ENCODE results near the gene CDKN2B-AS1. TPM values are rescaled to one million over a fixed set of nuclear protein-coding genes. Genes with fewer than 3 reads are reported as not detected.
"Not testable (repeated sequence)": the region's sequence is repeated elsewhere in the genome, so short reads cannot be mapped to it uniquely, and the experiment has no call there.

Gene CDKN2B-AS1
- polyA plus RNA-seq, 3 donors, result 0.08 TPM; not detected in 2

- no peak for DNase-seq (ENCODE audit: extremely low read depth in 1 of 11, low read depth in 9 of 11, low spot score in 4 of 11)
Observed at GRCh38 chr9:22036866-22037626, 42.5 kb downstream of the CDKN2B-AS1 start.

- no peak for DNase-seq (ENCODE audit: extremely low read depth in 1 of 11, low read depth in 9 of 11, low spot score in 4 of 11)
Observed at GRCh38 chr9:22037954-22038690, 43.5 kb downstream of the CDKN2B-AS1 start.

- no peak for DNase-seq (ENCODE audit: extremely low read depth in 1 of 11, low read depth in 9 of 11, low spot score in 4 of 11)
Observed at GRCh38 chr9:22039258-22039657, 44.7 kb downstream of the CDKN2B-AS1 start.

- no peak for DNase-seq (ENCODE audit: extremely low read depth in 1 of 11, low read depth in 9 of 11, low spot score in 4 of 11)
Observed at GRCh38 chr9:22040760-22041159, 46.2 kb downstream of the CDKN2B-AS1 start.

GRCh38 chr9:22041344-22041743 is 46.8 kb downstream of the CDKN2B-AS1 start:
- no peak for DNase-seq (ENCODE audit: extremely low read depth in 1 of 11, low read depth in 9 of 11, low spot score in 4 of 11)

- peak in 4 of 11 donors; percentile 1 to 17 (median 12) for DNase-seq (ENCODE audit: extremely low read depth in 1 of 11, low read depth in 9 of 11, low spot score in 4 of 11)
Observed at GRCh38 chr9:22041775-22042174, 47.2 kb downstream of the CDKN2B-AS1 start.

- DNase-seq (ENCODE audit: extremely low read depth in 1 of 11, low read depth in 9 of 11, low spot score in 4 of 11), result no peak
Observed at GRCh38 chr9:22043928-22044327, 49.3 kb downstream of the CDKN2B-AS1 start.

- DNase-seq (ENCODE audit: extremely low read depth in 1 of 11, low read depth in 9 of 11, low spot score in 4 of 11), result no peak
Observed at GRCh38 chr9:22044583-22044982, 50.0 kb downstream of the CDKN2B-AS1 start.

GRCh38 chr9:22045423-22045822 is 50.8 kb downstream of the CDKN2B-AS1 start:
- DNase-seq (ENCODE audit: extremely low read depth in 1 of 11, low read depth in 9 of 11, low spot score in 4 of 11), result no peak

- DNase-seq (ENCODE audit: extremely low read depth in 1 of 11, low read depth in 9 of 11, low spot score in 4 of 11), result no peak
Observed at GRCh38 chr9:22046243-22046885, 51.8 kb downstream of the CDKN2B-AS1 start.

GRCh38 chr9:22047596-22047995 is 53.0 kb downstream of the CDKN2B-AS1 start:
- DNase-seq (ENCODE audit: extremely low read depth in 1 of 11, low read depth in 9 of 11, low spot score in 4 of 11), result no peak

- DNase-seq (ENCODE audit: extremely low read depth in 1 of 11, low read depth in 9 of 11, low spot score in 4 of 11), result no peak
Observed at GRCh38 chr9:22049411-22049810, 54.8 kb downstream of the CDKN2B-AS1 start.

GRCh38 chr9:22050924-22051323 is 56.3 kb downstream of the CDKN2B-AS1 start:
- DNase-seq (ENCODE audit: extremely low read depth in 1 of 11, low read depth in 9 of 11, low spot score in 4 of 11), result no peak

- no peak for DNase-seq (ENCODE audit: extremely low read depth in 1 of 11, low read depth in 9 of 11, low spot score in 4 of 11)
Observed at GRCh38 chr9:22052376-22052945, 57.9 kb downstream of the CDKN2B-AS1 start.

- DNase-seq (ENCODE audit: extremely low read depth in 1 of 11, low read depth in 9 of 11, low spot score in 4 of 11), result no peak
Observed at GRCh38 chr9:22053178-22053577, 58.6 kb downstream of the CDKN2B-AS1 start.

GRCh38 chr9:22054076-22054475 is 59.5 kb downstream of the CDKN2B-AS1 start:
- DNase-seq (ENCODE audit: extremely low read depth in 1 of 11, low read depth in 9 of 11, low spot score in 4 of 11), result no peak

GRCh38 chr9:22054529-22054928 is 59.9 kb downstream of the CDKN2B-AS1 start:
- no peak for DNase-seq (ENCODE audit: extremely low read depth in 1 of 11, low read depth in 9 of 11, low spot score in 4 of 11)

GRCh38 chr9:22055090-22055489 is 60.5 kb downstream of the CDKN2B-AS1 start:
- DNase-seq (ENCODE audit: extremely low read depth in 1 of 11, low read depth in 9 of 11, low spot score in 4 of 11), result no peak

- no peak for DNase-seq (ENCODE audit: extremely low read depth in 1 of 11, low read depth in 9 of 11, low spot score in 4 of 11)
Observed at GRCh38 chr9:22056402-22056801, 61.8 kb downstream of the CDKN2B-AS1 start.

GRCh38 chr9:22057972-22058371 is 63.4 kb downstream of the CDKN2B-AS1 start:
- not testable (repeated sequence) for DNase-seq (ENCODE audit: extremely low read depth in 1 of 11, low read depth in 9 of 11, low spot score in 4 of 11)
